Esophagus muscularis mucosa (tissue), 3 donors: ENCODE measurements around the gene ZNF618.

Experiments
- POLR2A ChIP-seq: fragments of 450-650 bp; IDR thresholded peaks from one replicate; pipeline ENCODE4 v1.6.1; 2017; ENCODE audit warnings: antibody characterized with exemption, moderate library complexity, mild to moderate bottlenecking, low read depth
- POLR2AphosphoS5 ChIP-seq, 2 donors: sonication (generic); formaldehyde crosslinking; IDR thresholded peaks; one replicate each; pipeline ENCODE4 v1.6.1; 2017; ENCODE audit warnings: antibody characterized with exemption in 2 of 2
- TF ChIP-seq, protein P1 (sequence below), 3 experiments: fragments of 200-600 bp in 2 of 3; fragments of 450-650 bp in 1 of 3; sonication (generic) in 2 of 3; IDR thresholded peaks; one replicate each; pipeline ENCODE4 v1.5.1; 2017 to 2019; ENCODE audit warnings: antibody characterized with exemption in 3 of 3, mild to moderate bottlenecking in 2 of 3, moderate library complexity in 1 of 3

DNA sequence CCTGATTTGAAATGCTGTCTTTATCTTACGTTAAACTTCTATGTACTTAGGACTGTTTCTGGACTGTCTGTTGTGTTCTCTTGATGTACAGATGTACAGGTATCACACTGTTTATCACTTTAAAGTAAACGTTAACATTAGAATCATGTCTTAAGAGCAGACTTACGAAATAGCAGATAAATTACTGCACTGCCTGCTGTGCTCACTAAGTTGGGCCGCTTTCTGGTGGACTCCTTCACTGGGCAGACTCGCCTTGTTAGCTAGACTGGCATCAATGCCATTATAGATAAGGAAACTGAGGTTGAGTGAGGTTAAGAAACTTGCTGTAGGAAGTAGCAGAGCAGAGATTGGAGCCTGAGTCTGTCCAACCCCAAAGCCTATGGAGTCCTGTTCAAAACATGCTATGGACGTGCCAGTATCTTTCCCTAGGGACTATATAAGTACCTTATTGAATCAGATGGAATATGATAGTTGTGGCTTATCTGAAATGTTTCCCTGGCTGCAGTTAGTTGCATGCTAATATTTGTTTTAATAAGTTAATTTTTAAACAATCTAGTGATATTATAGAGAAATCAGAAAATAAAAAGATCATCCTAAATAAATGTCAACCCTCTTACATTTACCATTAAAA, 16.9 kb downstream of the ZNF618 start:
- TF ChIP-seq, protein P1, sequence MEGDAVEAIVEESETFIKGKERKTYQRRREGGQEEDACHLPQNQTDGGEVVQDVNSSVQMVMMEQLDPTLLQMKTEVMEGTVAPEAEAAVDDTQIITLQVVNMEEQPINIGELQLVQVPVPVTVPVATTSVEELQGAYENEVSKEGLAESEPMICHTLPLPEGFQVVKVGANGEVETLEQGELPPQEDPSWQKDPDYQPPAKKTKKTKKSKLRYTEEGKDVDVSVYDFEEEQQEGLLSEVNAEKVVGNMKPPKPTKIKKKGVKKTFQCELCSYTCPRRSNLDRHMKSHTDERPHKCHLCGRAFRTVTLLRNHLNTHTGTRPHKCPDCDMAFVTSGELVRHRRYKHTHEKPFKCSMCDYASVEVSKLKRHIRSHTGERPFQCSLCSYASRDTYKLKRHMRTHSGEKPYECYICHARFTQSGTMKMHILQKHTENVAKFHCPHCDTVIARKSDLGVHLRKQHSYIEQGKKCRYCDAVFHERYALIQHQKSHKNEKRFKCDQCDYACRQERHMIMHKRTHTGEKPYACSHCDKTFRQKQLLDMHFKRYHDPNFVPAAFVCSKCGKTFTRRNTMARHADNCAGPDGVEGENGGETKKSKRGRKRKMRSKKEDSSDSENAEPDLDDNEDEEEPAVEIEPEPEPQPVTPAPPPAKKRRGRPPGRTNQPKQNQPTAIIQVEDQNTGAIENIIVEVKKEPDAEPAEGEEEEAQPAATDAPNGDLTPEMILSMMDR (IDR thresholded peaks at IDR 0.05): no peak
- TF ChIP-seq POLR2AphosphoS5 (IDR thresholded peaks at IDR 0.05) (no peak), POLR2A (no peak)
